CD4-positive, alpha-beta T cell treated with Interferon alpha-2 for 1 hour (primary cell): ENCODE results near the gene HSPA2.
"Not testable (repeated sequence)": the region's sequence is repeated elsewhere in the genome, so short reads cannot be mapped to it uniquely, and the experiment has no call there.

Experiments used
- DNase-seq, 2 donors: peaks; one replicate each; pipeline ENCODE4 v3.0.0-alpha.2; 2020 to 2022

HSPA2 gene

DNA sequence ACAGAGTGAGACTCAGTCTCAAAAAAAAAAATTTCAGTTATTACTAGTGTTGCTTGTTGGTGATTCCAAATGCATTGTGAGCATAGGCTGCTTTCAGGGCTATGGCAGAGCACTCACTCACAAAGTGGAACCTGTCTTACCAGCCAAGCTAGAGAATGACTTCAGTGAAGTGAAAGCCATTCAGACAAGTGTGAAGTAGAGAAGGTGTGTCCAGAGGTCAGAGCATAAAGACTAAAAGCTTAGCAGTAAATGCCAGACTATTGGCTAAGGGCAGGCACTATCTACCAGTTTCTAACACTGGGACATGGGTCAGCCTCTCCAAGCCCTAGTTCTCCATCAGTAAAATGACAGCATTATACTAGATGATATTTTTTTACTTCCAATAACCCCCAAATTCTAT lies 21.9 kb downstream of the HSPA2 start:
- DNase-seq = no peak

DNA sequence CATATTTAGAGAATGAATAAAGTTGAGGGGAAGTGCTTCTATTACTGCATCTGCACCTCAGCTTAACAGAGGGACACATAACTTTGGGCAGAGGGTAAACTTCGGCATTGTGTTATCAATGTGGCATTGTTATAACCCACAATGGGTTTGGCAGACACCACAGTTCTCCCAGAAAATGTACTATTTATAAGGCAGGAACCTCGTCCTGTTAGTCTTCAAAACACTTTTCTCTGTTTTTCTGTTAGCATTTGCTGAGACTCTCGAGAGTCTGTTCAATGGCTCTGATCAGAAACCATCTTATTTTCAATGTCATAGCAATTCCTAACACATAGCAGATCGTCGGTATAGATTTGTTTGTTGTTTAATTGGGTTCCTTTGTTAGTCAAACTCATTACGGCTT lies 23.2 kb downstream of the HSPA2 start:
- DNase-seq = no peak

- DNase-seq = no peak
Observed at GRCh38 chr14:64566651-64567122, 26.1 kb downstream of the HSPA2 start.

- DNase-seq = no peak
Observed at GRCh38 chr14:64569138-64569631, 28.6 kb downstream of the HSPA2 start.

- not testable (repeated sequence) for DNase-seq
Observed at GRCh38 chr14:64569646-64570045, 29.1 kb downstream of the HSPA2 start.

DNA sequence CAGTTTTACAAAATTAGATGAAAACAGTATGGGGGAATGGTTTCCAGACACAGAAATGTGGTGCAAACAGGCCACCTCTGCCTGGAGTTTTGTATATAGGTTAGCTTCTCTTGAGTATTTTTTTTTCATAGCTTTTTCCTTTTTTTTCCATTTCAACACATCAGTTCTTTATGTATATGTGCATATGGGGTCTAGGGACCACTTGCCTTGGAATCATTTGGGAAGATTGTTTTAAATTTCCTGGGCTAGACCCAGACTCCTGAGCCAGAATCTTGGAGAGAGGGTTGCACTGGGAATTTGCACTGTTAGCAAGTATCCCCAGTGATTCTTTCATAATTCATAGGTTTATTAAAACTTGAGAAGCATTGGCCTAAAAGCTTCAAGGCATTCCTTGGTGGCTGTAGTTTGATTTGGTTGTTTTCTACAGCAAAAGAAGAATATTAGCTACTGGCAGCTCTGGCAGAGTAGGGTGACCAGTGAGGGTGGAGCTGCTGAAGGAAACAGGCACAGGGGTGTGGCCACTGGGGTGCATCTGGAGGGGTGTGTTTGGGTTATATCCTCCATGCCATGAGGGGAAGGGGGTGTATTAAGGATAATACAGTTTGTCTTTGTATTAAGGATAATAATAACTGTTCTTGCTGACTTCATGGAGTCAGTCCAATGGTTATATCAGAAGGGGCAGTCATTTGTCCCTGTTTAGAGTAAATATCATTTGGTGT lies 32.0 kb downstream of the HSPA2 start:
- DNase-seq = no peak

DNA sequence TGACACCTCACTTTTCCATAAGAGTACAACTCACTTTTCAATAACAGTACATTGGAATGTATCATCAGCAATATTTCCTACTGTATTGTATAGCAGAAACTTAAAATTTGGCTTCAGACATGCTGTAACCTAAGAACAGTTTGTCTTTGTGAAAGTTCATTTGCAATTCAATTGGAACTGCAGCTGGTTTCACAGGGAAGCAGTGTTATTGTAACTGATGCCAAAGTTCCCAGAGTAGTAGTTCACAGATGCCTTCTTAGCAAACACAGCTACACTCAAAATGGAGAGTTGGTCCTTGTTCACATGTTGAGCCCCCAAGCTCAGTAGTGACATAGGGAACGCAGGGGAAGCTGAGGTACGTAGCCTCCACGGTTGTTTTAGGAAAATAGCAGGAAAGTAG lies 32.6 kb downstream of the HSPA2 start:
- DNase-seq = no peak

DNA sequence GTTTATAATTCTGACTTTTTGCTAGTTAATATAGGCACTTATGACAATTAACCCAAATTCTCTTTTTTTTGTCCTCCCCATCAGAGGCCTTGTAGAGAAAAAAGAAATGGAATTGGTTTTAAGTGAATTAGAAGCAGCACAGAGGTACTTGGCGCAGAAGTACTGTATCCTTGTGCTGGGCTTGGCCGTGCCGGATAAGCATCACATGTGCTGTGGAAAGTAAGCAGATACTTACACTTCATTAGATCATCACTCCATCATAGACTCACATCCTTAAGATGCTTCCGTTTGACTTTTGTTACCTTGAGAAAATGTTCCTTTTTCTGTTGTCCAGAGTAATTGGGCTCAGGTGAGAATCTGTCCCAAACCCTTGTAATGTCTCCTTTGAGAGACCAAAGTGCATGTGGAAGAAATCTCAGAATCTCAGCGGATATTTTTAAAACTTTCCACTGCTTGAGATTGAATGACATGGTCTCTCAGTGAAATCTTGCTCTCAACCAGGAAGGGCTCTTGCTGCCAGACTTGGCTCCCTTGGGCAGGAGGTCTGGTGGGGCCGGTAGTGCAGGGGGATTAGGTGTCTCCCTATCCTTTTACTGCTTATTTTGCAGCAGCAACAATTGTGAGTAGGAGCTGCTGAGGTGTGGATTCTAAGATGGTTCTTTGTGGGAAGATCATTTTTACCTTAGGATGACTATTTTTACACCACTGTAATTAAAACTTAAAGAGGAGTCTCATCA lies 34.0 kb downstream of the HSPA2 start:
- DNase-seq = no peak

GRCh38 chr14:64577211-64577610 lies 36.7 kb downstream of the HSPA2 start:
- DNase-seq = no peak

GRCh38 chr14:64580467-64580866 lies 39.9 kb downstream of the HSPA2 start:
- DNase-seq = no peak

DNA sequence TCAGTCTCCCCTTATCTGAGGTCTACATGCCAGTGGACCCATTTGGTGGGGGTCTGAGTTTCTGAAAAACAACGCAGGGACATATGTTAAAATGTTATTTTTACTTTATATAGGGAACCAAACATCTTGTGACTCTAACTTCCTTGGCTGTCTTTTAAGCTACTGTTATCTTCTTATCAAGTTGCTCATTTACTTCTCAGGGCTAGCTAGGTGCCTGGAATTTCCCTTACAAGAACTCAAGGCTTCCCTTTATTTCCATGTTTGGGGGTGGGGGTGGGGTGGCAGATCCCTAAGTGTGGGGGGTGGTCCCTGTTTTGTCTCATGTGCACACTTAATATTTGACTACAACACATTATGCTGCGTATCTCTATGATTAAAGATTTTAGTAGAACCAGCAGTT lies 40.8 kb downstream of the HSPA2 start:
- DNase-seq = no peak

DNA sequence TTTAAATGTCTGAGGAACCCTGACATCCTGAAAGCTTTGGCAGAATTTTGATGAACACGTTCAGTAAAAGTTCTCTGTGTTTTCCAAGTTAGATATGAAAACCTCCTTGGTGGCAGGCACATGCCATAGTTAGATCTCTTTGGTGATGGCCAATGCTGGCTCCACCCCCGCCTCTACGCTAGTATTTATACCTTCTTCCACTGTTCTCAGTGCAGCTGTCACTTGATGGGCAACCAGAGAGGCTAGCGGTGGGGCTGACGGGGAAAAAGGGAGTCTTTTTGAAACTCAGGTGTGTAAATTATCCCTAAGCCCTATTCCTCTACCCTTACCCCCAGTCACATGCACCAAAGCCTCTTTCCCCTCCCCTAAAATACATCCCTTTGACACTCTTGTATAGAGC lies 41.3 kb downstream of the HSPA2 start:
- no peak for DNase-seq

DNA sequence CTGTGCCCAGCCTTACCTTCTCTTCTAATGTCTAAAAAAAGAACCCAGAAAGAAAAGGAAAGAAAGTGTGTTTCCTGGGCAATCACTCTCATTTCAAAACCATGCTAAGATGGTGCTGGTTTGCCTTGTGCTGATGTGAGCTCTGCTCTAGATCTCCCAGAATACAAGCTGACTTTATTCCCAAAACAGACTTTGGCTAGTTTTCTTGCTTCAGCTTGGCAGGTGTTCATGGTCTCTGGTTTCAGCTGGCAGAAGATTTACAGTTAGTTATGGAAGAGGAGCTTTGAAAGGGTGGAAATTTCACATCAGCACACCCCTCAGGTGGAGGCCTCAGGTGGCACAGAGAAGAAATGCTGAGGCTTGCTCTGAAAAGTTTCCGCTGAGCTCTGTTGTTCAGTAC lies 43.6 kb downstream of the HSPA2 start:
- DNase-seq = no peak

- no peak for DNase-seq
Observed at GRCh38 chr14:64591809-64592208, 51.3 kb downstream of the HSPA2 start.
